GM12873 (cell line): ENCODE data around the gene PFDN4.

ENCODE experiments used
- TF ChIP-seq, protein P1 (sequence below): IDR thresholded peaks from 2 replicates; pipeline ENCODE4 v1.5.1; 2012; ENCODE audit warnings: low read depth, mild to moderate bottlenecking, moderate library complexity, low read length, control low read depth; ENCODE audit not compliant: insufficient read depth; ENCODE audit errors: missing control alignments

The PFDN4 gene

DNA sequence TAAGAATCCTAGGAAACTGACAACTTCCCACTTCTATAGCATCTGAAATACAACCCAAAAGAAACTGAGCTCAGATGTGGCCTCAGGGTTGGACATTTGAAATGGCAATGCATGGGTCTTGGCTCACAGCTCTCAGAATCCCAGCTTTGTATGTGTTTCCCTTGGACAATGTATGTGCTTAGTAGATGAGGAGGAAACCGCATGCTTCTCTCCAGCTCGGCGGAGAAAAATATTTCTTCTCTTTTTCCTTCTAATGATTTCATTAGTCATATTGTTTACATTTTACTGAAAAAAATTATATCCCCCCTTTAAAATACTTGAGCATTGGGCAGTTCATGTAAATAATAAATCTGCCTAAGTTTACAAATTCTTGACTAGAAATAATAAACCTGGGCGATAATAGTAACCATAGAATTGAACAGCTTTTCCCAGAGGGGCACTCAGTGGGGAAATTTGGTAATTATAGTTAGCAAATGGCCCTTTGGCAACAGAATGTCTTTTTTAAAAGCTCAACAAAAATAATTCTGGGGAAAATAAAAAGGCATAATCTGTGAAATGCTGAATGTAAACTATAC is 55.3 kb downstream of the PFDN4 start:
- TF ChIP-seq, protein P1, sequence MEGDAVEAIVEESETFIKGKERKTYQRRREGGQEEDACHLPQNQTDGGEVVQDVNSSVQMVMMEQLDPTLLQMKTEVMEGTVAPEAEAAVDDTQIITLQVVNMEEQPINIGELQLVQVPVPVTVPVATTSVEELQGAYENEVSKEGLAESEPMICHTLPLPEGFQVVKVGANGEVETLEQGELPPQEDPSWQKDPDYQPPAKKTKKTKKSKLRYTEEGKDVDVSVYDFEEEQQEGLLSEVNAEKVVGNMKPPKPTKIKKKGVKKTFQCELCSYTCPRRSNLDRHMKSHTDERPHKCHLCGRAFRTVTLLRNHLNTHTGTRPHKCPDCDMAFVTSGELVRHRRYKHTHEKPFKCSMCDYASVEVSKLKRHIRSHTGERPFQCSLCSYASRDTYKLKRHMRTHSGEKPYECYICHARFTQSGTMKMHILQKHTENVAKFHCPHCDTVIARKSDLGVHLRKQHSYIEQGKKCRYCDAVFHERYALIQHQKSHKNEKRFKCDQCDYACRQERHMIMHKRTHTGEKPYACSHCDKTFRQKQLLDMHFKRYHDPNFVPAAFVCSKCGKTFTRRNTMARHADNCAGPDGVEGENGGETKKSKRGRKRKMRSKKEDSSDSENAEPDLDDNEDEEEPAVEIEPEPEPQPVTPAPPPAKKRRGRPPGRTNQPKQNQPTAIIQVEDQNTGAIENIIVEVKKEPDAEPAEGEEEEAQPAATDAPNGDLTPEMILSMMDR: no peak

DNA sequence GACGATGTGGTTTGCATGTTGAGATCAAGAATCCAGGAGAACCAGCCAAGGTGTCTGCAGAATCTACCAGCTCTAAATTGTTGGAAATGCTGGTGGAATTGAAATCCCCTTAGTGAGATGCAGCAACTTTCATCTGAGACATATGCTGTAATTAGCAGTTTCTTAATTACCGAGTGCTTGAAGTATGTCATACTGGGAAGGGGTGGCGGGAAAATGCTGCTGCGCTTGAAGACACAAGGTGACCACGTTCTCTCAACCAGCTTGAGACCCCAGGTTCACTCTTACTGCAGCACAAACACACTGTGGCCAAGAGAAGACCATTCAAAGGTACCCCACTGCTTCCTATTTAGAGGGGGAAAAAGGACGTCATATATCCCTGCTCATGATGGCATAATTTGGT is 59.0 kb downstream of the PFDN4 start:
- TF ChIP-seq, protein P1: no peak

DNA sequence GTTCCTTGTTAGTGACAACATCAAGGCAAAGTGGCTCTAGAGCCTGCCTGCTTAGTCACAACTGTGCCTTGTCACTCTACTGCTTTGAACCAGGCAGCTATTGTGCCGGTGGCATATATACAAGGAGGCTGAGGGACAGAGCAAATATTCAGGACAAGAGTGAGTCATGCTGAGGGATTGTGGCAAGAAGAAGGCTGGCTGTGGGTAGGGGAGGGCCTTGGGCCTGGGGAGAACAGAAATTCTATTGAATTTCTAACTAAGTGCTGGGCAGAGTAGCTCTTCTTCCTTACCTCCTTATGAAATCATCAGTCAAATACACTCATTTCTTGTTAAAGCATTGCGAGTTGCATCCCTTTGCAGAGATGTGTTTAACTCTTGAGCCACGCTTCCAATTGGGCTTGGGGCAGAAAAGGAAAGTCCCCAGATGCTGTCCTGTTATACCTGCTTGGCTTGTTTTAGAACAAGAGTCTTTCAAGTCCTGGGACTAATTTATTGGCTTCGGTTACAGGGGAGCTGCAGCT is 59.7 kb downstream of the PFDN4 start:
- TF ChIP-seq, protein P1: no peak

DNA sequence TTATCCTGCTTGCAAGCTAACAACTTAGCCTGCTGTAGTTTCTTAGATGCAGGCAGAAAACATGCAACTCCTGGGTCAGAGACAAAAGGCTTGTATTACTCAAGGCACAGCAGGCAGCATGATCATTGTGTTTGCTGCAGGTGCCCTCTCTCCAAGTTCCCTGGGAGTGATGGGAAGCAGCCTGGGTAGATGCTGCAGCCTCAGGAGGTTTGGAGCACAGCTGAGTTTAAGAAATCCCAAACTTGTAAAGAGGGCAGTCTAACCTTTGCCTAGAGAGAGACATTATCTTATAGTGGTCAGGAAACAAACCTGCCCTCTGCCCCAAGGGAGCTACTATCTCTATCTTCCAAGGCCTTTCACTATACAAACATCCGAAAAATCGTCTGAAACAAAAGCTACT is 61.1 kb downstream of the PFDN4 start:
- TF ChIP-seq, protein P1: no peak
